Hepatocyte (in vitro differentiated cells): Measurements from ENCODE around the gene XPNPEP2.

ENCODE experiments used
- CTCF ChIP-seq: fragments of 200-600 bp; sonication (generic); IDR thresholded peaks from 2 replicates; pipeline ENCODE4 v1.5.1; 2016; ENCODE audit warnings: antibody characterized with exemption, mild to moderate bottlenecking; ENCODE audit not compliant: poor library complexity
- EZH2 ChIP-seq: fragments of 200-600 bp; sonication (generic); IDR thresholded peaks from 2 replicates; pipeline ENCODE4 v1.6.1; 2016; ENCODE audit warnings: antibody characterized with exemption, mild to moderate bottlenecking, borderline replicate concordance
- EZH2phosphoT487 ChIP-seq: fragments of 200-600 bp; sonication (generic); IDR thresholded peaks from one replicate; pipeline ENCODE4 v1.6.1; 2018; ENCODE audit warnings: antibody characterized with exemption, mild to moderate bottlenecking, low read depth, moderate library complexity; ENCODE audit not compliant: unreplicated experiment, severe bottlenecking

- TF ChIP-seq CTCF = no peak
- no peak for TF ChIP-seq EZH2
- TF ChIP-seq EZH2phosphoT487 = no peak
Measured at GRCh38 chrX:129791336-129791735, 52.6 kb downstream of the XPNPEP2 start.
